GM12875 (cell line): ENCODE results near the gene CPEB3.

Experiments used
- H3K4me3 ChIP-seq: one replicate; pipeline ENCODE4 v1.5.1; 2011; ENCODE audit warnings: low read depth, low read length, control low read depth
- CTCF ChIP-seq: IDR thresholded peaks from 2 replicates; pipeline ENCODE4 v1.5.1; 2011; ENCODE audit warnings: low read depth, mild to moderate bottlenecking, control low read depth, inconsistent platforms, low read length, moderate library complexity, borderline replicate concordance; ENCODE audit not compliant: insufficient read depth

Gene CPEB3

GRCh38 chr10:92102601-92103213, 188.2 kb downstream of the CPEB3 start:
- no peak overlapping the region for H3K4me3 ChIP-seq
- no peak for TF ChIP-seq CTCF

- no peak overlapping the region for H3K4me3 ChIP-seq
- TF ChIP-seq CTCF: no peak
Observed at GRCh38 chr10:92094960-92095359, 195.9 kb downstream of the CPEB3 start.

GRCh38 chr10:92091965-92092364, 198.9 kb downstream of the CPEB3 start:
- H3K4me3 ChIP-seq: no peak overlapping the region
- no peak for TF ChIP-seq CTCF

GRCh38 chr10:92087750-92088395, 203.0 kb downstream of the CPEB3 start:
- TF ChIP-seq CTCF: peak; percentile 63; the same call in 1 of the 2 replicates

GRCh38 chr10:92082583-92083280, 208.1 kb downstream of the CPEB3 start:
- no peak for TF ChIP-seq CTCF
- H3K4me3 ChIP-seq: no peak overlapping the region

More at GRCh38 chr10:92087750-92088395, 203.0 kb downstream of the CPEB3 start:
- H3K4me3 ChIP-seq: no peak overlapping the region

- no peak overlapping the region for H3K4me3 ChIP-seq
- no peak for TF ChIP-seq CTCF
Observed at GRCh38 chr10:92081641-92082040, 209.2 kb downstream of the CPEB3 start.
